GM20000 (cell line): ENCODE measurements around the gene HLA-DPB1.

Source experiments
- DNase-seq: peaks from one replicate; pipeline ENCODE4 v3.0.0; 2012; ENCODE audit warnings: low spot score
- TF ChIP-seq, protein P1 (sequence below): IDR thresholded peaks from 2 replicates; pipeline ENCODE4 v1.5.1; 2012; ENCODE audit warnings: mild to moderate bottlenecking, control low read depth; ENCODE audit errors: extremely low read depth, missing control alignments

The HLA-DPB1 gene

GRCh38 chr6:33072508-33073100 is 3.2 kb upstream of the HLA-DPB1 start:
- no peak for DNase-seq
- TF ChIP-seq, protein P1, sequence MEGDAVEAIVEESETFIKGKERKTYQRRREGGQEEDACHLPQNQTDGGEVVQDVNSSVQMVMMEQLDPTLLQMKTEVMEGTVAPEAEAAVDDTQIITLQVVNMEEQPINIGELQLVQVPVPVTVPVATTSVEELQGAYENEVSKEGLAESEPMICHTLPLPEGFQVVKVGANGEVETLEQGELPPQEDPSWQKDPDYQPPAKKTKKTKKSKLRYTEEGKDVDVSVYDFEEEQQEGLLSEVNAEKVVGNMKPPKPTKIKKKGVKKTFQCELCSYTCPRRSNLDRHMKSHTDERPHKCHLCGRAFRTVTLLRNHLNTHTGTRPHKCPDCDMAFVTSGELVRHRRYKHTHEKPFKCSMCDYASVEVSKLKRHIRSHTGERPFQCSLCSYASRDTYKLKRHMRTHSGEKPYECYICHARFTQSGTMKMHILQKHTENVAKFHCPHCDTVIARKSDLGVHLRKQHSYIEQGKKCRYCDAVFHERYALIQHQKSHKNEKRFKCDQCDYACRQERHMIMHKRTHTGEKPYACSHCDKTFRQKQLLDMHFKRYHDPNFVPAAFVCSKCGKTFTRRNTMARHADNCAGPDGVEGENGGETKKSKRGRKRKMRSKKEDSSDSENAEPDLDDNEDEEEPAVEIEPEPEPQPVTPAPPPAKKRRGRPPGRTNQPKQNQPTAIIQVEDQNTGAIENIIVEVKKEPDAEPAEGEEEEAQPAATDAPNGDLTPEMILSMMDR: no peak

DNA sequence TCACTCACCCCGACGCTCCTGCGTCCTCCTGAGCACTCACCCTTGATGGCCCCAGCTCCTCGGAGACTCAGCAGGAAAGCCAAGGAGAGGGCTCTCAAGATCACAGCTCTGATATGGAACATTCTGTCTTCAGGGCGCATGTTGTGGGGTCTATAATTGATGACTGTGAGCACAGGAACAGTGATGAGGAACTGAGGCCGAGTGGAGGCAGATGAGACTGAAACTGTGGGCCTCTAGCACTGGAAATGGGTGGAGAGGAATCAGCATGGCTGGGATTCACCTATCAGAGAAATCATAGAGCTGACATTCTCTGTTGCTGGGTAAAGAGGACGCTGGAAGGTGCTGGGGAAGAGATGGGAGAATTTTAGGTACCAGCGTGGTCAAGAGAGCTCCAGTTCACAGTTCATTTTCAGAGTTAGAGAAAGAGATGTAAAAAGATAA is 2.3 kb upstream of the HLA-DPB1 start, which contains the start of gene HLA-DPA1:
TSS of gene HLA-DPA1 (minus strand) at position 219 of the 441 bp plus-strand sequence.
- peak; percentile 89 for DNase-seq
- TF ChIP-seq, protein P1: no peak

DNA sequence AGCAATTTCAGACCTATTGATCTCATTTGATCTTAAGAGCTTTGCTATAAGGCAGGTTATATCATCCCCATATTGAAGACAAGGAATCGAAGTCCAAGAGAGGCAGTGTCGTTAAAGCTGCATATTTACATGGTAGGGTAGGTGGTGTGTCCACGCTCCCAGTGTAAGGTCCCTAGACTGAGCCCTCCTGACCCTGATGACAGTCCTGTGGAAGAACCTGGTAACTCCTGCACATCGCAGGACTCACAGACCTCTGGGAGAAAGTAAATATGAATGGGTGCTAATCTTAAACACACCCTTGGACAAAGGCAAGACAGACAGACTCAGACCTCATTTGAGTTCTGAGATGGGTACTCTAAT is 602 bp upstream of the HLA-DPB1 start:
- TF ChIP-seq, protein P1: no peak
- DNase-seq: no peak

GRCh38 chr6:33076406-33076934 is 680 bp downstream of the HLA-DPB1 start:
- DNase-seq: no peak
- TF ChIP-seq, protein P1: no peak

DNA sequence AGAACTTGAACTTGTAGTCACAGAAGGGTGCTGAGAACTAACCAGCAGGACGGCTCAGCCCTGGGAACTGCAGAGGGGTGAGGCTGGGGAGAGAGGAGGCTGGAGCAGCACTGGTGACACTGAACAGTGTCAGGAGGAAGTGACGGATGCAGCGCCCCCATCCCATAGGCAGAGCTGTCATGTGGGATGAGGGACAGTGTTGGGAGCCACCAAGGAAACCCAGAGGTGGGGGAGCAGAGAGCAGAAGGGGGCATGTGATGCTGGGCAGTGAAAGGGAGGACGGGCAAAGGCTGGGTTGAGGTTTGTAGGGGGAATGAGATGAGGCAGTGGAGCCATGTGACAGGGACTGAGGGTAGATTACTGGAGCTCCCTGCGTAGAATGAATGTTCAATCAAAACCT is 2.1 kb downstream of the HLA-DPB1 start:
- no peak for DNase-seq
- TF ChIP-seq, protein P1: no peak

- TF ChIP-seq, protein P1: no peak
- no peak for DNase-seq
Observed at GRCh38 chr6:33078442-33078841, 2.7 kb downstream of the HLA-DPB1 start.

DNA sequence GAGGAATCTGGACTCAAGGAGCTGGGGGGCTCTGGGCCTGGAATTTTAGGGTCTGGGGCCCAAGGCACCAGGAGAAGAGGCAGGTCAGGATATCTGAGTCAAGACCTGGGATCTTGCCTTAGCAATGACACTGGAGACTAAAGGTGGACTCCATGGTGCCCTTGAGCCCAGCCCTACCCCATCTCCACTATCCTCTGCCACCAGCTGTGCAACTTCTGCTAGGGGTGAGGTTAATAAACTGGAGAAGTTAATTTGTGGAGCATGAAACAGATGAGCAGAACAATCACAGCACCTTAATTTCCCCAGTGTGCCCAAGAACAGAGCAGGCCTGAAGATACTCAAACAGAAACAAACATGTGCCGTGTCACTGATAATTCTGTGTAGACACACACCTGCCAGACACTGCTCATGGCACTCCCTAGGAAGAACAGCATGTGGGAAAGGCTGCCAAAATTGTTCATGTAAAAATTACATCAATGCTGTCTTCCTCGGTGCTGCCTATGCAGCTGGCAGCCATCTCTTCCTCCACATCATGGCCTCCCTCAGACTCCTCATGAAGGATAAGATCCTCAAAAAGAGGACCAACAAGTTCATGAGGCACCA is 3.2 kb downstream of the HLA-DPB1 start:
- TF ChIP-seq, protein P1: no peak
- no peak for DNase-seq
